Fibroblast of lung (primary cell): ENCODE measurements around the gene MCRIP1. TPM values are rescaled to one million over a fixed set of nuclear protein-coding genes. Genes with fewer than 3 reads are reported as not detected.
A peak's percentile ranks its signal among the peaks of the same experiment; 100 is the strongest.

Experiments
- DNase-seq, 2 donors: peaks; one replicate each; pipeline versions ENCODE4 v3.0.0 to v3.0.0-alpha.2; 2010; ENCODE audit warnings: low read depth in 2 of 2
- H2AFZ ChIP-seq: 2 replicates; pipeline ENCODE4 v1.5.1; 2012; ENCODE audit warnings: low read length, control low read depth, inconsistent platforms
- H3K27ac ChIP-seq: 2 replicates; pipeline ENCODE4 v1.5.1; 2011; ENCODE audit warnings: low read length, control low read depth; ENCODE audit not compliant: insufficient read depth
- H3K27me3 ChIP-seq: 2 replicates; pipeline ENCODE4 v1.5.1; 2011; ENCODE audit warnings: mild to moderate bottlenecking, low read length; ENCODE audit not compliant: control insufficient read depth, insufficient read depth
- H3K36me3 ChIP-seq: 2 replicates; pipeline ENCODE4 v1.5.1; 2011; ENCODE audit warnings: low read length; ENCODE audit not compliant: control insufficient read depth, insufficient read depth
- H3K4me1 ChIP-seq: 2 replicates; pipeline ENCODE4 v1.5.1; 2011; ENCODE audit warnings: low read length; ENCODE audit not compliant: control insufficient read depth, insufficient read depth; ENCODE audit errors: extremely low read depth
- H3K4me2 ChIP-seq: 2 replicates; pipeline ENCODE4 v1.5.1; 2011; ENCODE audit warnings: low read length, control low read depth; ENCODE audit not compliant: insufficient read depth; ENCODE audit errors: extremely low read depth
- H3K4me3 ChIP-seq, 4 experiments: fragments of 200-600 bp in 1 of 4; sonication (generic) in 1 of 4; replicated peaks in 1 of 4; 2 replicates each; pipeline ENCODE4 v1.5.1; 2011 to 2016; ENCODE audit warnings: low read length in 4 of 4, low read depth in 3 of 4, mild to moderate bottlenecking in 3 of 4, control low read depth in 2 of 4, inconsistent platforms in 1 of 4, mixed read lengths in 1 of 4; ENCODE audit not compliant: insufficient read depth in 1 of 4; ENCODE audit errors: control extremely low read depth in 1 of 4
- H3K79me2 ChIP-seq: 2 replicates; pipeline ENCODE4 v1.5.1; 2012; ENCODE audit warnings: mild to moderate bottlenecking, low read length, inconsistent platforms; ENCODE audit not compliant: control insufficient read depth, insufficient read depth
- H3K9ac ChIP-seq: 2 replicates; pipeline ENCODE4 v1.5.1; 2011; ENCODE audit warnings: mild to moderate bottlenecking, low read length, control low read depth; ENCODE audit not compliant: insufficient read depth
- H3K9me3 ChIP-seq: 2 replicates; pipeline ENCODE4 v1.5.1; 2012; ENCODE audit warnings: low read depth, low read length; ENCODE audit not compliant: control insufficient read depth, insufficient read depth
- H4K20me1 ChIP-seq: 2 replicates; pipeline ENCODE4 v1.5.1; 2011; ENCODE audit warnings: low read length; ENCODE audit not compliant: control insufficient read depth, insufficient read depth; ENCODE audit errors: extremely low read depth
- EZH2 ChIP-seq: IDR thresholded peaks from 2 replicates; pipeline ENCODE4 v1.5.1; 2012; ENCODE audit warnings: low read length, control low read depth, mild to moderate bottlenecking; ENCODE audit errors: missing control alignments
- polyA plus RNA-seq, 2 donors: library from polyadenylated mRNA; depleted of rRNA in 1 of 2; stranded (reverse) in 1 of 2; unstranded in 1 of 2; fragments of >200 nt; gene quantifications; 2 replicates each; pipeline ENCODE4 v1.2.1, GENCODE V29; 2011 to 2012; ENCODE audit warnings: missing spikeins in 1 of 2
- total RNA-seq: library from RNA; depleted of rRNA; stranded (reverse); fragments of >200 nt; gene quantifications from 2 replicates; pipeline ENCODE4 v1.2.1, GENCODE V29; 2014
- TF ChIP-seq, protein P1 (sequence below), 2 donors: IDR thresholded peaks in 1 of 2; conservative IDR thresholded peaks in 1 of 2; 1 replicate in 1 of 2; 2 replicates in 1 of 2; pipeline ENCODE4 v1.5.1; 2011 to 2012; ENCODE audit warnings: low read length in 2 of 2, control low read depth in 1 of 2, inconsistent platforms in 1 of 2, low read depth in 1 of 2, mild to moderate bottlenecking in 1 of 2

MCRIP1 gene
- total and polyA plus RNA-seq, 2 donors (not counting 1 experiment from before 2014, with no cell fraction given) = 37.6 to 108 TPM

DNA sequence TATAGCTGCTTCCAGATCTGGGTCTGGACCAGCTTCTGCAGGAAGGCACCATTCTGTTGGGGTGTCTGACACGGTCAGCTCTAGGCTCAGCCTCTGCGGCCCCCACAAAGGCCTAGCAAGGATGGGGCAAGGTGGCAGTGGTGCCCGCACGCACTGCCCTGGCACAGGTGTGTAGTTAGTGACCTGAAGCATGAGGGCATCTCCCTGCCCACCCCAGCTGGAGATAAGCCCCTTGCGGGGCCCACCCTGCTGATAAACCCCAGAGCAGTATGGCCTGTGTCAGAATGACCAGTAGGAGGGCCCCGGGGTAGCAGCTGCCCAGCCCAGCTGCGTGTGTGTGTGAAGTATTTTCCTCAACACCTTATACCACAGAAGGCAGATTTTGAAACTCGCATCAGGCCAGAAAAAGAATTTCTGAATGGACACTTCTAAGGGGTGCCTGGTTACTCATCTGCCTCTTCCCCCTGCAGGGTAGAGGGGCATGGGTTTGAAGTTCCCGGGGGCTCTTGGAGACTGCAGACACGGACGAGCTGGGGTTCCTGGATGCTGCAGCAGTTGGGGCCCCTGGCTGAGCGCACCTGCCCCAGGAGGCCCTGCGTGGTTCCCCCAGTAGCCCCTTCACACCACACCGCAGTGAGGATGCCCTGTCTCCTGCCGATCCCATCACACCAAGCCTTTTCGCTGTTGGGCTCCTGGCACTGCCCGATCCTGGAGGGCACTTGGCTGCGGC lies 33.5 kb upstream of the MCRIP1 start:
- H3K27ac ChIP-seq = peak overlapping the region; percentile 69
- peaks cover 20% of the 10 kb centered on the region for H3K4me1 ChIP-seq
- no peaks in the 10 kb centered on the region for H4K20me1 ChIP-seq
- peaks cover 32% of the 10 kb centered on the region for H3K36me3 ChIP-seq
- H3K27me3 ChIP-seq = no peaks in the 10 kb centered on the region
- peak in 1 of 2 donors; percentile 16 for DNase-seq
- no peaks in the 10 kb centered on the region for H3K9me3 ChIP-seq
- no peak overlapping the region for H3K9ac ChIP-seq
- H3K4me2 ChIP-seq = no peak overlapping the region
- H3K4me3 ChIP-seq = no peak overlapping the region
- peaks cover 48% of the 10 kb centered on the region for H3K79me2 ChIP-seq
- TF ChIP-seq EZH2 = no peak
- TF ChIP-seq, protein P1, sequence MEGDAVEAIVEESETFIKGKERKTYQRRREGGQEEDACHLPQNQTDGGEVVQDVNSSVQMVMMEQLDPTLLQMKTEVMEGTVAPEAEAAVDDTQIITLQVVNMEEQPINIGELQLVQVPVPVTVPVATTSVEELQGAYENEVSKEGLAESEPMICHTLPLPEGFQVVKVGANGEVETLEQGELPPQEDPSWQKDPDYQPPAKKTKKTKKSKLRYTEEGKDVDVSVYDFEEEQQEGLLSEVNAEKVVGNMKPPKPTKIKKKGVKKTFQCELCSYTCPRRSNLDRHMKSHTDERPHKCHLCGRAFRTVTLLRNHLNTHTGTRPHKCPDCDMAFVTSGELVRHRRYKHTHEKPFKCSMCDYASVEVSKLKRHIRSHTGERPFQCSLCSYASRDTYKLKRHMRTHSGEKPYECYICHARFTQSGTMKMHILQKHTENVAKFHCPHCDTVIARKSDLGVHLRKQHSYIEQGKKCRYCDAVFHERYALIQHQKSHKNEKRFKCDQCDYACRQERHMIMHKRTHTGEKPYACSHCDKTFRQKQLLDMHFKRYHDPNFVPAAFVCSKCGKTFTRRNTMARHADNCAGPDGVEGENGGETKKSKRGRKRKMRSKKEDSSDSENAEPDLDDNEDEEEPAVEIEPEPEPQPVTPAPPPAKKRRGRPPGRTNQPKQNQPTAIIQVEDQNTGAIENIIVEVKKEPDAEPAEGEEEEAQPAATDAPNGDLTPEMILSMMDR (conservative IDR thresholded peaks at IDR 0.05 in 1 of 2, IDR thresholded peaks at IDR 0.05 in 1 of 2; ENCODE audit: low read depth in 1 of 2, low read length in 2 of 2) = no peak
- no peak overlapping the region for H2AFZ ChIP-seq

DNA sequence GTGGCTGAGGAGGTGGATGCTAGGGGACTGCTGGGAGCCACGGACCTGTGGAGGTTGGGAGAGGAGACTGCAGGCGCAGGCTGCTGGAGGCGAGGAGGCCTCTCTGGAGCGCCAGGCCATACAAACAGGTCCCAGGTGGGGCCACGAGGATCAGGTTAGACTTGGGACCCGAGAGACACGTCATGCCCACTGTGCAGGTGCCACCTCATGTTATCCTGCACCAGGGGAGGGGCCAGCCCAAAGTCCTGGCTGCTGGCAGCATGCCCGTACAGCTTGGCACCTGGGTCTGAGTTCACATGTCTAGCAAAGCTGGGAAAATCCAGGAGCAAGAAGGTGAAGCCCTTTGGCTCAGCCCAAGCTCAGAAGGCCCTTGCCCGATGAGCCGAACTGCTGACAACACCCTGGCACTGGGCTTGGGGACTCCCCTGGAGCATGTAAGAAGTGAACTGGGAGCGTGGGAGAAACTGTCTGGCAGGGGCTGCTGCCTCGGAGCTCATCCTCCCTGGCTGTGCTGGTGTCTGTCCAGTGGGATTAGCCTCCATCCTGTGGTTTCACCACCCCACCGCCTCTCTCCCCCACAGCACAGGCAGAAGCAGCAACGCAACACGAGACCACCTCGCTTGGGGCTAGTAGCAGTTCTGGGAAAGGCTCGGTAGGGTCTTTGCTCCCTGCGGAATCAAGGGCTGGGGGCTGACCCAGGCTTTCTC lies 32.8 kb upstream of the MCRIP1 start:
- Histone ChIP-seq H4K20me1 (no peaks in the 10 kb centered on the region), H3K27me3 (no peaks in the 10 kb centered on the region), H3K4me3 (no peak overlapping the region), H3K36me3 (peaks cover 32% of the 10 kb centered on the region), H3K27ac (peak overlapping the region; percentile 69), H3K9me3 (no peaks in the 10 kb centered on the region), H2AFZ (no peak overlapping the region), H3K4me1 (peaks cover 20% of the 10 kb centered on the region), H3K79me2 (peaks cover 45% of the 10 kb centered on the region), H3K9ac (no peak overlapping the region), H3K4me2 (no peak overlapping the region)
- no peak for TF ChIP-seq EZH2
- TF ChIP-seq, protein P1 (conservative IDR thresholded peaks at IDR 0.05 in 1 of 2, IDR thresholded peaks at IDR 0.05 in 1 of 2; ENCODE audit: low read depth in 1 of 2, low read length in 2 of 2) = no peak
- DNase-seq = no peak

DNA sequence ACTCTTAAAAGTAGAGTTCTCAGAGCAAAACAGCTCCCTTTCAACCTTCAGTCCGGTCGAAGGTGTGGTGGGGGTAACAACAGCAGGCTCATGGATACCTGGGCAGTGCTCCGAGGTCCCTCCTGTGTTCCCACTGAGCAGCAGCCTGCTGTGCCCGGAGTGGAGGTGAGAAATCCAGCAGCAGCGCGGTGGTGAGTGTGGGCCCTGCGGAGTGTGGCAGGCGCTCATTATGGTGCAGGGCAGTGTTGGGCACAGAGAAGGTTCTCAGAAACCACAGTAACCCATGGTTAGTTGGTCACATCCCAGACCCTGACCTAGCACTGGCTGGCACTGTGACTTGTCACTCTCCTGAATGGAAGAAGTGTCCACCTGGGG lies 32.3 kb upstream of the MCRIP1 start:
- H2AFZ ChIP-seq = no peak overlapping the region
- H4K20me1 ChIP-seq = no peaks in the 10 kb centered on the region
- H3K27me3 ChIP-seq = no peaks in the 10 kb centered on the region
- H3K4me3 ChIP-seq = no peak overlapping the region
- peaks cover 42% of the 10 kb centered on the region for H3K79me2 ChIP-seq
- peaks cover 32% of the 10 kb centered on the region for H3K36me3 ChIP-seq
- H3K27ac ChIP-seq = no peak overlapping the region
- DNase-seq = no peak
- no peaks in the 10 kb centered on the region for H3K9me3 ChIP-seq
- H3K4me1 ChIP-seq = peaks cover 20% of the 10 kb centered on the region
- no peak for TF ChIP-seq EZH2
- TF ChIP-seq, protein P1 (conservative IDR thresholded peaks at IDR 0.05 in 1 of 2, IDR thresholded peaks at IDR 0.05 in 1 of 2; ENCODE audit: low read depth in 1 of 2, low read length in 2 of 2) = no peak
- no peak overlapping the region for H3K9ac ChIP-seq
- no peak overlapping the region for H3K4me2 ChIP-seq
